ENCODE results near the gene TEX11. TPM values are rescaled to one million over a fixed set of nuclear protein-coding genes. Genes with fewer than 3 reads are reported as not detected.

The TEX11 gene
- total and polyA plus RNA-seq, 10 of the 15 experiments (the other 5 are each of a cell fraction or from before 2014, with no cell fraction given): not detected

DNA sequence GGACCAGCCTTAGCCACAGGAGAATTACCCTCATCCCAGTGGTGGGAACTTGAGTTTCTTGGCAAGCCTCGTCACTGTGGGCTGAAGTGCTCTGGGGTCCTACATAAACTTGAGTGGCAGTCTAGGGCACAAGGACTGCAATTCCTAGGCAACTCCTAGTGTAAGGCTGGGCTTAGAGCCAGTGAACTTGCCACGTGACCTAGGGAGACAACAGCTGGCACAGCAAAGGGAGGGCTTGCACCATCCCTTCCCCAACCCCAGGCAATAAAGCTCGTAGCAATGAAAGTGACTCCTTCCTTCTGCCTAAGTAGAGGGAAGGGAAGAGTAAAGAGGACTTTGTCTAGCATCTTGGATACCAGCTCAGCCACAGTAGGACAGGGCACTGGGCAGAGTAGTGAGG, 81.8 kb downstream of the TEX11 start:
- CTCF ChIA-PET: no interaction called here
- no TSS peak for BruUV-seq (replicated peaks)
- in situ Hi-C loops (cut with MboI): no loop called here
- Histone ChIP-seq H2AFZ (ENCODE audit: control insufficient read depth, low read depth, low read length) (no peak overlapping the region), H4K20me1 (ENCODE audit: control insufficient read depth, insufficient read depth) (no peaks in the 10 kb centered on the region), H3K9me3 (replicated peaks; ENCODE audit: control insufficient read depth, insufficient read depth, low read length) (no peaks in the 10 kb centered on the region), H3K79me2 (ENCODE audit: control insufficient read depth, insufficient read depth, low read length) (no peaks in the 10 kb centered on the region), H3K9ac (ENCODE audit: control insufficient read depth, insufficient read depth, low read length) (no peak overlapping the region), H3K36me3 (ENCODE audit: control insufficient read depth in 2 of 2, insufficient read depth in 2 of 2, low read length in 1 of 2) (no peaks in the 10 kb centered on the region), H3K4me3 (no peak overlapping the region), H3K27me3 (replicated peaks in 1 of 2; ENCODE audit: control insufficient read depth in 2 of 2, insufficient read depth in 2 of 2, low read length in 1 of 2) (no peaks in the 10 kb centered on the region), H3K4me2 (ENCODE audit: control insufficient read depth, insufficient read depth) (no peak overlapping the region), H3K27ac (ENCODE audit: control insufficient read depth, insufficient read depth) (no peak overlapping the region), H3K4me1 (ENCODE audit: control insufficient read depth, insufficient read depth, low read length) (no peaks in the 10 kb centered on the region)
- RAD21 ChIA-PET (ENCODE audit: unreplicated experiment): no interaction called here
- no peak for TF ChIP-seq ATF7 (IDR thresholded peaks at IDR 0.05; ENCODE audit: low read depth)
- TF ChIP-seq CBX3 (IDR thresholded peaks at IDR 0.05; ENCODE audit: borderline replicate concordance, low read depth): no peak
- TF ChIP-seq HDGF (IDR thresholded peaks at IDR 0.05): no peak
- no peak for TF ChIP-seq CHD2 (IDR thresholded peaks at IDR 0.05; ENCODE audit: borderline replicate concordance, low read depth, low read length)
- no peak for TF ChIP-seq GABPA (IDR thresholded peaks at IDR 0.05; ENCODE audit: low read depth)
- TF ChIP-seq ZNF217 (IDR thresholded peaks at IDR 0.05): no peak
- no peak for TF ChIP-seq BACH1 (IDR thresholded peaks at IDR 0.05; ENCODE audit: borderline replicate concordance)
- no peak for TF ChIP-seq RB1 (IDR thresholded peaks at IDR 0.05; ENCODE audit: borderline replicate concordance)
- ATAC-seq (no peak), FAIRE-seq (no peak), DNase-seq (ENCODE audit: low read depth, low spot score) (no peak)
- SMC1A ChIA-PET (ENCODE audit: uncharacterized antibody, unreplicated experiment): no interaction called here
- intact Hi-C loops (cut with micrococcal nuclease; ENCODE audit: unreplicated experiment): no loop called here
- POLR2A ChIA-PET: no interaction called here
- 0% methylated on average over 3 of the region's 3 CpGs for WGBS (ENCODE audit: insufficient coverage, insufficient replicate concordance, low lambda C conversion rate, missing lambda C conversion rate)

- RAD21 ChIA-PET (ENCODE audit: unreplicated experiment): no interaction called here
- H3K9me3 ChIP-seq (replicated peaks; ENCODE audit: control insufficient read depth, insufficient read depth, low read length): no peaks in the 10 kb centered on the region
- H3K36me3 ChIP-seq (ENCODE audit: control insufficient read depth in 2 of 2, insufficient read depth in 2 of 2, low read length in 1 of 2): no peaks in the 10 kb centered on the region
- WGBS (ENCODE audit: insufficient coverage, insufficient replicate concordance, low lambda C conversion rate, missing lambda C conversion rate): 38% methylated on average over 4 of the region's 4 CpGs
- no peak overlapping the region for H3K9ac ChIP-seq (ENCODE audit: control insufficient read depth, insufficient read depth, low read length)
- no peaks in the 10 kb centered on the region for H3K27me3 ChIP-seq (replicated peaks in 1 of 2; ENCODE audit: control insufficient read depth in 2 of 2, insufficient read depth in 2 of 2, low read length in 1 of 2)
- POLR2A ChIA-PET: interaction anchor here (0.7 kb wide), 1 partner anchor 1363 kb away, joined by 8 read pairs; no protein-coding TSS in a partner anchor
- no peak overlapping the region for H3K4me3 ChIP-seq
- intact Hi-C loops (cut with micrococcal nuclease; ENCODE audit: unreplicated experiment): no loop called here
- no peaks in the 10 kb centered on the region for H3K79me2 ChIP-seq (ENCODE audit: control insufficient read depth, insufficient read depth, low read length)
- BruUV-seq (replicated peaks): no TSS peak
- no peak overlapping the region for H3K27ac ChIP-seq (ENCODE audit: control insufficient read depth, insufficient read depth)
- no peaks in the 10 kb centered on the region for H4K20me1 ChIP-seq (ENCODE audit: control insufficient read depth, insufficient read depth)
- ATAC-seq (no peak), FAIRE-seq (no peak), DNase-seq (ENCODE audit: low read depth, low spot score) (no peak)
- no peak for TF ChIP-seq ZNF217 (IDR thresholded peaks at IDR 0.05)
- no peak for TF ChIP-seq BCL3 (IDR thresholded peaks at IDR 0.05; ENCODE audit: borderline replicate concordance, insufficient read depth, low read depth, low read length, poor library complexity, severe bottlenecking)
- TF ChIP-seq ZNF622 (IDR thresholded peaks at IDR 0.05): no peak
- no peak overlapping the region for H3K4me2 ChIP-seq (ENCODE audit: control insufficient read depth, insufficient read depth)
- H3K4me1 ChIP-seq (ENCODE audit: control insufficient read depth, insufficient read depth, low read length): no peaks in the 10 kb centered on the region
- no peak overlapping the region for H2AFZ ChIP-seq (ENCODE audit: control insufficient read depth, low read depth, low read length)
- CTCF ChIA-PET: no interaction called here
- in situ Hi-C loops (cut with MboI): no loop called here
- SMC1A ChIA-PET (ENCODE audit: uncharacterized antibody, unreplicated experiment): no interaction called here
Observed at GRCh38 chrX:70825366-70825765, 83.1 kb downstream of the TEX11 start.

All from GM12878 (cell line).